Left lung (tissue), 10 donors: ENCODE results near the gene BCAS3. TPM values are rescaled to one million over a fixed set of nuclear protein-coding genes. Genes with fewer than 3 reads are reported as not detected.

Experiments used
- ATAC-seq: fragments of 200-7000 bp; cut with Tn5 transposase; one replicate; pipeline ENCODE4 v1.9.1; 2020; ENCODE audit warnings: moderate library complexity
- DNase-seq, 4 donors: peaks; one replicate each; pipeline ENCODE4 v3.0.0-alpha.2; 2013 to 2020
- H3K27ac ChIP-seq, 2 donors: fragments of 200-600 bp; sonication (generic) in 1 of 2; one replicate each; pipeline versions ENCODE4 v1.5.0 to v1.8.0; 2020 to 2021
- H3K27me3 ChIP-seq, 2 donors: fragments of 200-600 bp; sonication (generic) in 1 of 2; one replicate each; pipeline versions ENCODE4 v1.5.0 to v1.8.0; 2020 to 2021
- H3K36me3 ChIP-seq, 2 donors: fragments of 200-600 bp; sonication (generic) in 1 of 2; one replicate each; pipeline versions ENCODE4 v1.5.0 to v1.8.0; 2020 to 2021
- H3K4me1 ChIP-seq, 2 donors: fragments of 200-600 bp; one replicate each; pipeline ENCODE4 v1.8.0; 2021
- H3K4me3 ChIP-seq, 2 donors: fragments of 200-600 bp; sonication (generic) in 1 of 2; one replicate each; pipeline versions ENCODE4 v1.5.0 to v1.8.0; 2020 to 2021; ENCODE audit warnings: mild to moderate bottlenecking in 1 of 2
- H3K9me3 ChIP-seq, 2 donors: fragments of 200-600 bp; sonication (generic) in 1 of 2; one replicate each; pipeline versions ENCODE4 v1.5.0 to v1.8.0; 2020 to 2021
- intact Hi-C, 2 donors: fragments of 100-400 bp; cut with DNase I; formaldehyde crosslinking; loops; one replicate each; pipeline versions ENCODE4 v1.11.2 to v1.14.2; 2022
- polyA plus RNA-seq, 6 donors: library from polyadenylated mRNA; unstranded; fragments of 120-200 nt; gene quantifications; one replicate each; pipeline ENCODE4 v1.2.1, GENCODE V29; 2013; ENCODE audit not compliant: insufficient read length in 6 of 6
- total RNA-seq, 2 donors: library from RNA; stranded (reverse); fragmentation: NEBNext Ultra II Directional; extraction: Animal tissue kit (Norgen Biotek cat#: 25700); gene quantifications; one replicate each; pipeline ENCODE4 v1.2.1, GENCODE V29; 2021
- TF ChIP-seq, protein P1 (sequence below), 2 donors: fragments of 200-600 bp; sonication (generic) in 1 of 2; IDR thresholded peaks; one replicate each; pipeline versions ENCODE4 v1.5.0 to v1.8.0; 2021; ENCODE audit warnings: antibody characterized with exemption in 2 of 2
- donor health status: DM: no; HTN: yes; CAD: no.
- donor health status: DM: no; HTN: no; CAD: no.

The BCAS3 gene
- total and polyA plus RNA-seq, 8 donors: 21.2 to 29.6 (median 28.0) TPM

DNA sequence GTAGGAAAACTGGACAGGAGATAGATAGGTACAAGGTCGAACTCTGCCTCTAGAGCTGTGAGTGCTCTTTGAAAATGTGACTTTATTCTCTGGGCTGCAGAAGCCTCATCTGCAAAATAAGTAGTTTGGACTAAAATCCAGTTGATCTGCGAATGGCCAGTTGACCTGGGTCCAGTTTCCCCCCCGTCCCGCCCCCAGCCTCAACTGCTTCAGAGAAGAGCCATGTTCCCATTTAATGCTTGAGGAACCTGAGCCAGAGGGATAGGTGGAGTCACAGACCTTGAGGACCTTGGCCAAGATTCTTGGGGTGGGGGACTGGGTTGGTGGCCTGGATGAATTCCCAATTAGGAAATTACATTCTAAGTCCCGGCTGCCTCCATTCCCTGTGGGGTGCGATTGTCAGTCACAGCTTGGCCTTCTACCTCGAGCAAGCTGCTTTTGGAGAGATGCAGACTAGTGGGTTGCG lies 736.0 kb downstream of the BCAS3 start:
- H3K27ac ChIP-seq: peak overlapping the region; percentile 87 to 95
- no peak for ATAC-seq
- intact Hi-C loops: loop anchor here in 1 of 2 donors (10.0 kb wide), 1 partner anchor 421 kb away; no protein-coding TSS in a partner anchor

DNA sequence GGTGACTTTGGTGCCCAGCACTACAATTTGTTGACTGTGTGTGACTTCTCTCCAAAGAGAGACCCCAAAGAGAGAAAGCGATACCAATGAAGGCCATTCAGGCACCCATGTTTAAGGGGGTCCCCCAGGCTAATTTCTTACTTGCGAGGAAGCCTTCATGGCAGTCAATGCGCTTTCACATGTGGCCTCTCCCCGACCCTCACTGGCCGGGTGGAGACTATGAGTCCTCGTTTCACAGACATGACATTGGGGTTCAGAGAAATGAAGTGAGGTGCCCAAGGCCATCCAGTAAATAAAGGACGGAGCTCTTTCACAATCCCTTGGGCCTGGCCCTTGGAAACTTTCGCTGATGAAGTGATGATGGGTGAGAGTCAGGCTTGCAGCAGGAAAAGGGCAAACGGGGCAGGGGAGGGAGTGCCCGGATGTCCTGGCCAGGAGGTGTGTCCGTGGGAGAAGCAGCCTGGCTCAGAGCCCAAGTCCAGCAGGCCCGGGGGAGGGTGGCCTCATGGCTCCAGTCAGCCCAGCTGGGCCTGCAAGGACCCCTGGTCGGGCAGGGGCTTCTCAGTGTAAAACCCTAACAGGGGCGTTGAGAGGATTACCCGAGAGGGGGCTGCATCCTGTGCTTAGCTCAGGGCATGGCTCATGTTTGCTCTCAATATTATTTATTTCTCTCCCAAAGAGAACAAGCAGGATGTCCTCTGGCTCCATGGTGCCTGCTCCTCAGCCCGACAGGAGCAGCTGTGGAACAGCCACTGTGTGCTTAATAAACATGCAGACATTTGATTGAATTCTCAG lies 736.7 kb downstream of the BCAS3 start:
- peak overlapping the region; percentile 87 to 95 for H3K27ac ChIP-seq
- intact Hi-C loops: loop anchor here in 1 of 2 donors (10.0 kb wide), 1 partner anchor 420 kb away; no protein-coding TSS in a partner anchor
- DNase-seq (peak; percentile 46 to 90 (median 80)), ATAC-seq (no peak)
- H3K4me3 ChIP-seq: peak overlapping the region in 1 of 2 donors; percentile 65
- H3K9me3 ChIP-seq: no peaks in the 10 kb centered on the region
- H3K36me3 ChIP-seq: no peaks in the 10 kb centered on the region
- peaks cover 8 to 72% of the 10 kb centered on the region in 2 donors for H3K27me3 ChIP-seq
- H3K4me1 ChIP-seq: peaks cover 8 to 70% of the 10 kb centered on the region in 2 donors
- TF ChIP-seq, protein P1, sequence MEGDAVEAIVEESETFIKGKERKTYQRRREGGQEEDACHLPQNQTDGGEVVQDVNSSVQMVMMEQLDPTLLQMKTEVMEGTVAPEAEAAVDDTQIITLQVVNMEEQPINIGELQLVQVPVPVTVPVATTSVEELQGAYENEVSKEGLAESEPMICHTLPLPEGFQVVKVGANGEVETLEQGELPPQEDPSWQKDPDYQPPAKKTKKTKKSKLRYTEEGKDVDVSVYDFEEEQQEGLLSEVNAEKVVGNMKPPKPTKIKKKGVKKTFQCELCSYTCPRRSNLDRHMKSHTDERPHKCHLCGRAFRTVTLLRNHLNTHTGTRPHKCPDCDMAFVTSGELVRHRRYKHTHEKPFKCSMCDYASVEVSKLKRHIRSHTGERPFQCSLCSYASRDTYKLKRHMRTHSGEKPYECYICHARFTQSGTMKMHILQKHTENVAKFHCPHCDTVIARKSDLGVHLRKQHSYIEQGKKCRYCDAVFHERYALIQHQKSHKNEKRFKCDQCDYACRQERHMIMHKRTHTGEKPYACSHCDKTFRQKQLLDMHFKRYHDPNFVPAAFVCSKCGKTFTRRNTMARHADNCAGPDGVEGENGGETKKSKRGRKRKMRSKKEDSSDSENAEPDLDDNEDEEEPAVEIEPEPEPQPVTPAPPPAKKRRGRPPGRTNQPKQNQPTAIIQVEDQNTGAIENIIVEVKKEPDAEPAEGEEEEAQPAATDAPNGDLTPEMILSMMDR (IDR thresholded peaks at IDR 0.05): no peak

More for the DNA sequence above, 736.0 kb downstream of the BCAS3 start:
- H3K4me3 ChIP-seq: peak overlapping the region; percentile 59 to 65
- TF ChIP-seq, protein P1 (IDR thresholded peaks at IDR 0.05): no peak
- peaks cover 8 to 78% of the 10 kb centered on the region in 2 donors for H3K27me3 ChIP-seq
- H3K4me1 ChIP-seq: peaks cover 14 to 76% of the 10 kb centered on the region in 2 donors
- DNase-seq: peak in 2 of 4 donors; percentile 16 to 34
- H3K36me3 ChIP-seq: no peaks in the 10 kb centered on the region
- H3K9me3 ChIP-seq: no peaks in the 10 kb centered on the region

DNA sequence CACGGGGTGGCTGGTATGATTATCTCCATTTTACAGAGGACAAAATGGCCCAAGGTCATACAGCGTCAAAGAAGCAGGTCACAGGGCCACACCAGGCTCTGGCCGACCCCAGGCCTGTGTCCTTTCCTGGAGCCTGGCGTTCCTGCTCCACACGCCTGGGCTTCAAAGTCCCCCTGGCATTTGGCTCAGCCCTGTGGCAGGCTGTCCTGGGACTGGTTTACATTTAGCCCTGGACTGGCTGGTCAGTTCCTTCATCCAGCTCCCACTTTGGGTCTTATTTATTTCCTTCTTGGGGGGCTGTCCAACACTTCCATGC lies 737.2 kb downstream of the BCAS3 start:
- intact Hi-C loops: loop anchor here in 1 of 2 donors (5.0 to 10.0 kb wide), 2 partner anchors 137 to 420 kb away; no protein-coding TSS in a partner anchor
- DNase-seq (peak in 2 of 4 donors; percentile 29 to 64), ATAC-seq (no peak)
- Histone ChIP-seq H3K9me3 (no peaks in the 10 kb centered on the region), H3K36me3 (no peaks in the 10 kb centered on the region), H3K4me1 (peaks cover 8 to 66% of the 10 kb centered on the region in 2 donors), H3K4me3 (no peak overlapping the region), H3K27ac (peak overlapping the region; percentile 68 to 95), H3K27me3 (peaks cover 7 to 72% of the 10 kb centered on the region in 2 donors)
- TF ChIP-seq, protein P1 (IDR thresholded peaks at IDR 0.05): no peak

DNA sequence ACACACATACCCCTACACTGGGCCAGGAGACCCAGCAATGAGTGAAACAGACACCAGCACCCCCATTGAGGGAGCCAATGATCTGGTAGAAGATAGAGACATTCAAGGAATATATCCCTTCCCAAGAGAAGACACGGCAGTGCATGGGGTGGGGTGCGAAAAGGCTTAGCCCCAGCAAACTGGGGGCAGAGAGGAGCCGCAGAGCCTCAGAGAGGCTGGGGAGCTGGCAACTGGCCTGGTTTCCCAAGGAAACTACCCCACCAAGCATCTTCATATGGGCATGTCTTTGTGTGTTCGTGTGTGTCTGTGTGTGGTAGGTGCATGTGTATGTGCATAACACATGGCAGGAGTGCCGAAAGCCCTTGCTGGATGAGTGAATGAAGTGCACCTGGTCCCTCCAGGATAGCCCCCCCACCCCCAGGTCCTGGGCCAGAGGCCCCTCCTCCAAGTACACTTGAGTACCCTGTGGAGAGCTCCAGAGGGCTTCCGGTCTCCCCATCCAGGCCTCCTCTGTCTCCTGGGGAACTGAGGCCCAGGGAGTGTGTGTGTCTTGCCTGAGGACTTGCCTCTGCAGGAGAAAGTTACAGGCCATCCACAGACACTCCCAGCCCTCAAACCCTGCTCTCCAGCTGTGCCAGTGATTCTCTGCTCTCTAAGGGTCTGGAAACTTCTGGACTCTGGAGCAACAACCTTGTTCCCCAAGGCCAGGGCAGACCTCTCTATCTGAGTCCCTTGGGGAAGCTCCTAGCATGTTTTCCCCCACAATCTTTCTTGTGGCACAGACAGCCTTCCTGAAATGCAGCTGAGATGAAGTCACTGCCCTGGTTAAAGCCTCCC lies 737.9 kb downstream of the BCAS3 start:
- Histone ChIP-seq H3K4me3 (no peak overlapping the region), H3K27ac (peak overlapping the region; percentile 68 to 95), H3K36me3 (no peaks in the 10 kb centered on the region), H3K9me3 (no peaks in the 10 kb centered on the region), H3K4me1 (peaks cover 3 to 59% of the 10 kb centered on the region in 2 donors), H3K27me3 (peaks cover 0 to 72% of the 10 kb centered on the region in 2 donors)
- TF ChIP-seq, protein P1 (IDR thresholded peaks at IDR 0.05): no peak
- DNase-seq: peak in 2 of 4 donors; percentile 30 to 39
- intact Hi-C loops: loop anchor here in 1 of 2 donors (5.0 to 10.0 kb wide), 2 partner anchors 137 to 419 kb away; no protein-coding TSS in a partner anchor
- ATAC-seq: no peak
